Testis (tissue), 3 donors: ENCODE data around the gene TGM1. TPM values are rescaled to one million over a fixed set of nuclear protein-coding genes. Genes with fewer than 3 reads are reported as not detected.

ENCODE experiments used
- DNase-seq: peaks from one replicate; pipeline ENCODE4 v3.0.0-alpha.2; 2019
- H3K27ac ChIP-seq, 2 donors: fragments of 200-600 bp; sonication (generic); one replicate each; pipeline ENCODE4 v1.5.1; 2019
- H3K27me3 ChIP-seq: fragments of 200-600 bp; sonication (generic); one replicate; pipeline ENCODE4 v1.5.1; 2019
- H3K36me3 ChIP-seq: fragments of 200-600 bp; sonication (generic); one replicate; pipeline ENCODE4 v1.5.1; 2017; ENCODE audit warnings: low read depth; ENCODE audit errors: missing control alignments
- H3K4me1 ChIP-seq: fragments of 200-600 bp; sonication (generic); one replicate; pipeline ENCODE4 v1.5.1; 2019
- H3K4me3 ChIP-seq, 2 donors: fragments of 200-600 bp; sonication (generic); one replicate each; pipeline ENCODE4 v1.5.1; 2017 to 2019
- H3K9me3 ChIP-seq: fragments of 200-600 bp; sonication (generic); one replicate; pipeline ENCODE4 v1.5.1; 2017
- POLR2A ChIP-seq: fragments of 450-650 bp; IDR thresholded peaks from one replicate; pipeline ENCODE4 v1.6.1; 2017; ENCODE audit warnings: antibody characterized with exemption, mild to moderate bottlenecking, moderate library complexity
- WGBS, 2 donors: methylation state at CpG; one replicate each; pipeline ENCODE4 v1.1.5; 2018; 5-methylcytosine and 5-hydroxymethylcytosine counted together
- intact Hi-C: fragments of 100-400 bp; cut with DNase I; formaldehyde crosslinking; loops from one replicate; pipeline ENCODE4 v1.15.1; 2023; ENCODE audit warnings: low total_unique reads
- polyA plus RNA-seq: library from polyadenylated mRNA; stranded (reverse); fragments of 350-450 nt; fragmentation: Illumina TruSeq; extraction: RNeasy Lipid Tissue Mini Kit (QIAGEN cat#74804); gene quantifications from one replicate; pipeline ENCODE4 v1.2.3, GENCODE V29; 2014; ENCODE audit warnings: low read depth, low replicate concordance; ENCODE audit not compliant: insufficient read depth
- total RNA-seq, 2 donors: library from RNA; depleted of rRNA; stranded (reverse); fragments of >200 nt; gene quantifications; one replicate each; pipeline ENCODE4 v1.2.3, GENCODE V29; 2016
- TF ChIP-seq, protein P1 (sequence below), 3 experiments: fragments of 450-650 bp in 2 of 3; fragments of 200-600 bp in 1 of 3; sonication (generic) in 1 of 3; IDR thresholded peaks; one replicate each; pipeline ENCODE4 v1.5.1; 2016 to 2019; ENCODE audit warnings: antibody characterized with exemption in 3 of 3, mild to moderate bottlenecking in 2 of 3, moderate library complexity in 1 of 3

Gene TGM1
- total and polyA plus RNA-seq, 3 donors from 2014 or later, result 3.6 to 10.5 (median 5.4) TPM

GRCh38 chr14:24261969-24262327 lies 1.0 kb downstream of the TGM1 start:
- Histone ChIP-seq H3K9me3 (no peaks in the 10 kb centered on the region), H3K27me3 (no peaks in the 10 kb centered on the region), H3K4me3 (no peak overlapping the region), H3K36me3 (no peaks in the 10 kb centered on the region), H3K27ac (no peak overlapping the region), H3K4me1 (no peaks in the 10 kb centered on the region)
- no peak for DNase-seq
- intact Hi-C loops, result no loop called here
- 88 to 94% methylated on average over 7 to 19 of the region's 19 CpGs for WGBS, 2 donors
- no peak for TF ChIP-seq POLR2A
- TF ChIP-seq, protein P1, sequence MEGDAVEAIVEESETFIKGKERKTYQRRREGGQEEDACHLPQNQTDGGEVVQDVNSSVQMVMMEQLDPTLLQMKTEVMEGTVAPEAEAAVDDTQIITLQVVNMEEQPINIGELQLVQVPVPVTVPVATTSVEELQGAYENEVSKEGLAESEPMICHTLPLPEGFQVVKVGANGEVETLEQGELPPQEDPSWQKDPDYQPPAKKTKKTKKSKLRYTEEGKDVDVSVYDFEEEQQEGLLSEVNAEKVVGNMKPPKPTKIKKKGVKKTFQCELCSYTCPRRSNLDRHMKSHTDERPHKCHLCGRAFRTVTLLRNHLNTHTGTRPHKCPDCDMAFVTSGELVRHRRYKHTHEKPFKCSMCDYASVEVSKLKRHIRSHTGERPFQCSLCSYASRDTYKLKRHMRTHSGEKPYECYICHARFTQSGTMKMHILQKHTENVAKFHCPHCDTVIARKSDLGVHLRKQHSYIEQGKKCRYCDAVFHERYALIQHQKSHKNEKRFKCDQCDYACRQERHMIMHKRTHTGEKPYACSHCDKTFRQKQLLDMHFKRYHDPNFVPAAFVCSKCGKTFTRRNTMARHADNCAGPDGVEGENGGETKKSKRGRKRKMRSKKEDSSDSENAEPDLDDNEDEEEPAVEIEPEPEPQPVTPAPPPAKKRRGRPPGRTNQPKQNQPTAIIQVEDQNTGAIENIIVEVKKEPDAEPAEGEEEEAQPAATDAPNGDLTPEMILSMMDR (IDR thresholded peaks at IDR 0.05), result no peak

DNA sequence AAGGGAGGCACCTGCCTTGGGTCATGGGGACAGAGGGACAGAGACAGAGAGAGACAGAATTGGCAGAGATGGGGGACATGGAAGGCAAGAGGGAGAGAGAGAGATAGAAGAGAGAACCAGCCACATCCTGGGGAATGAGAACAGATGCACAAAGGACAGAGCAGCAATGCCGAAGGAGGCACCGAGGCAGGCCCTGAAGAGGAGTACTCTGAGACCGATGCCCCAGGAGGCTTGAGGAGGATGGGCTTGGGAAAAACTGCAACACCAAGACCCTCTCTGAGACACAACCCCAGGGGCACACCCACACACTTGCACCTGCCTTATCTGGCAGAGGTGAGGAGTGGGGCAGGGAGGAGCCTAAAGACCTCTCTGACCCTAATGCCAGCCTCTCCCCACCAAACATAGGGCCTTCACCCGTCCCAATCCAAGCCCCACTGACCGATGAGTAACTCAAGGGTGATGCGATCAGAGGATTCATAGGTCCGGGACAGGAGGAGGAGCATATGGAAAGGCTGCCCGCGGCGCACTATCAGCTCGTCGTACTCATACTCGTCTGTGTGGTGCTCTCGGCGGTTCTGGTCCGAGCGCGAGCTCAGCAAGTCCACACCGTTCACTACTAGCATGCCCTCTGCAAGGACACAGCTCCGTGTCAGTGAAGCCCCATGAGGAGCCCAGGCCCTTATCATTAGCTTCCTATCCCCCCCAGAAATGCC lies 1.6 kb downstream of the TGM1 start:
- Histone ChIP-seq H3K36me3 (no peaks in the 10 kb centered on the region), H3K27ac (no peak overlapping the region), H3K4me1 (no peaks in the 10 kb centered on the region), H3K9me3 (no peaks in the 10 kb centered on the region), H3K4me3 (no peak overlapping the region), H3K27me3 (no peaks in the 10 kb centered on the region)
- TF ChIP-seq, protein P1 (IDR thresholded peaks at IDR 0.05), result no peak
- TF ChIP-seq POLR2A, result no peak
- intact Hi-C loops, result no loop called here
- no peak for DNase-seq
- WGBS, 2 donors, result 93 to 96% methylated on average over 20 of the region's 20 CpGs

GRCh38 chr14:24260780-24261157 lies 2.2 kb downstream of the TGM1 start:
- no peak for TF ChIP-seq POLR2A
- TF ChIP-seq, protein P1 (IDR thresholded peaks at IDR 0.05), result no peak
- H3K4me1 ChIP-seq, result no peaks in the 10 kb centered on the region
- no peaks in the 10 kb centered on the region for H3K36me3 ChIP-seq
- no peaks in the 10 kb centered on the region for H3K9me3 ChIP-seq
- no peak overlapping the region for H3K27ac ChIP-seq
- WGBS, 2 donors, result 76 to 94% methylated on average over 3 to 4 of the region's 4 CpGs
- H3K4me3 ChIP-seq, result no peak overlapping the region
- intact Hi-C loops, result no loop called here
- H3K27me3 ChIP-seq, result no peaks in the 10 kb centered on the region
- no peak for DNase-seq

DNA sequence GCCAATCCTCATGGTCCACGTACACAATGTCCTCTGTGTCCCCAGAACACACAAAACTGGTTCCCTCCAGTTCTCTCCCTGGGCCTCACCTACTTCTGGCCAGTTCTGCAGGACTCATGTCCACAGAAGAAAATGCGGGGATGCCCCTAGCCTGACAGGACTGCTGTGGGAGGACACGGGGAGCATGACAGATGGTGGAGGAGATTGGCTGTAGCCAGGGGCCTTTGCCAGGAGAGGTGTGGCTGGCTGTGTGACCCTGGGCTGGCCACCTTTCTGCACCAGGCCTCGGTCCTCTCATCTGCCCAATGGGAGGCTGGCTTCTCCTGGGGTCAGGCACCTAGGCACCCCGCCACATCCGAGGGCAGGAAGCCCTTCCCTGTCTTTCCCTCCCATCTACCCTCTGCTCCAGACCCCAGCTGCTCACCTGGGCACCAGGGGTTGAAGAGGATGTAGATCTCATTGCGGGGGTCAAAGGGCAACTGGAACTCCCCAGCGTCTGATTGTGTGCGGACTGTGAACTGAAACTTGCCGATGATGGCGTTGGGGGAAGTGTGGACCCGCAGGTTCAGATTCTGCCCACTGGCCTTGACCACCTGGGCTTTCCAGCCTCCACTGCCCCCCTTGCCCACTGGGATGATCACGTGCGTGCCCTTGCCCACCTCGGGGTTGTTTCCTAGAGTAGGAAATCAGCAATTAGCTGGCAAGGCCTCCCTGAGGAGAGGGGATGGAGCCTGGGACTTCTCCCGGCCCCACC lies 2.8 kb downstream of the TGM1 start:
- 89% methylated on average over 12 to 16 of the region's 16 CpGs for WGBS, 2 donors
- intact Hi-C loops, result no loop called here
- no peaks in the 10 kb centered on the region for H3K27me3 ChIP-seq
- no peak for DNase-seq
- no peaks in the 10 kb centered on the region for H3K36me3 ChIP-seq
- H3K27ac ChIP-seq, result no peak overlapping the region
- H3K4me1 ChIP-seq, result no peaks in the 10 kb centered on the region
- no peaks in the 10 kb centered on the region for H3K9me3 ChIP-seq
- TF ChIP-seq, protein P1 (IDR thresholded peaks at IDR 0.05), result no peak
- no peak for TF ChIP-seq POLR2A
- H3K4me3 ChIP-seq, result no peak overlapping the region
